ENCODE data around the gene BIN1. TPM values are rescaled to one million over a fixed set of nuclear protein-coding genes. Genes with fewer than 3 reads are reported as not detected.

BIN1 gene
- total RNA-seq, 1 experiment from 2014 or later, result 42.5 TPM

GRCh38 chr2:127102521-127103242 lies 4.3 kb downstream of the BIN1 start (continued):
- TF ChIP-seq MXD4 (CRISPR knock-in tag; IDR thresholded peaks at IDR 0.05; ENCODE audit: borderline replicate concordance), result no peak
- no peak for TF ChIP-seq RORB (CRISPR knock-in tag; IDR thresholded peaks at IDR 0.05)
- TF ChIP-seq PRRX2 (CRISPR knock-in tag; IDR thresholded peaks at IDR 0.05), result no peak

DNA sequence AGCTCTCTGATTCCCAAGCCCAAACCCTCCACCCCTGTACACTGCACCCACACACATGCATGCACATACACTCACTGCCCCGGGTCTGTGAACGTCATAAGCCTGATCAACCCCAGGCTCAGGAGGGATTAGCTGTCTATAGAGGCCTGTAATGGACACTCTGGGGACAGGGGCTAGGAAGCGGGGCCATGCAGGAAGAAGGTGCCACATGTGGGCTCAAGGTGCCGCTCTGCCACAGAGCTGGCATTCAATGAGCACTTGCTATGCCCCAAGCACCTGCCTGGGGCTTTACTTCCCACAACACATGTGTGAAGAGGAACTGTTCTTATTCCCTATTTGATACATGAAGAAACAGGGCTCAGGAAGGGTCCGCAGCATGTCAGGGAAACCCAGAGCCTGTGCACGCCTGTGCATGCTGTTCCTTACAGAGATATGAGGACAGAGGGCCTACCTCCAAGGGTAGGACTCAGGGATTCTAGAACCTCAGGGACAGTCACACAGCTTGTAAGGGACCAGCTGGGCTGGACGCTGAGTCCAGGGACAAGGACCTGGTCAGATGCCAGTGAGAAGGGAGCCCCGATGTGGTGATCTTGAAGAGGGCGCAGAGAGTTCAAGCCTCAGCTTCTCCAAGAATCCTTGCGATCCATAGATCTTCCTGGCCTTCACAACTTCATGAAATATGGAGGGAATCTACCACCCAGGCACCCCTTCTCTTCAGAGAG lies 5.0 kb downstream of the BIN1 start:
- Mint-ChIP-seq H3K4me1 (peaks cover 26% of the 10 kb centered on the region), H3K27ac (no peak overlapping the region), H3K27me3 (ENCODE audit: low read depth) (no peaks in the 10 kb centered on the region), H3K4me3 (no peak overlapping the region), H3K9me3 (no peaks in the 10 kb centered on the region), H3K36me3 (no peaks in the 10 kb centered on the region)
- ChIA-PET CTCF (interaction anchor here (1.4 kb wide), 1 partner anchor 56 kb away, joined by 3 read pairs; no protein-coding TSS in a partner anchor), POLR2A (no interaction called here)
- DNase-seq (ENCODE audit: low spot score), result no peak
- no peak for TF ChIP-seq CREB1 (CRISPR knock-in tag; IDR thresholded peaks at IDR 0.05)
- TF ChIP-seq, protein P1, sequence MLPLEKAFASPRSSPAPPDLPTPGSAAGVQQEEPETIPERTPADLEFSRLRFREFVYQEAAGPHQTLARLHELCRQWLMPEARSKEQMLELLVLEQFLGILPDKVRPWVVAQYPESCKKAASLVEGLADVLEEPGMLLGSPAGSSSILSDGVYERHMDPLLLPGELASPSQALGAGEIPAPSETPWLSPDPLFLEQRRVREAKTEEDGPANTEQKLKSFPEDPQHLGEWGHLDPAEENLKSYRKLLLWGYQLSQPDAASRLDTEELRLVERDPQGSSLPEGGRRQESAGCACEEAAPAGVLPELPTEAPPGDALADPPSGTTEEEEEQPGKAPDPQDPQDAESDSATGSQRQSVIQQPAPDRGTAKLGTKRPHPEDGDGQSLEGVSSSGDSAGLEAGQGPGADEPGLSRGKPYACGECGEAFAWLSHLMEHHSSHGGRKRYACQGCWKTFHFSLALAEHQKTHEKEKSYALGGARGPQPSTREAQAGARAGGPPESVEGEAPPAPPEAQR (CRISPR knock-in tag; IDR thresholded peaks at IDR 0.05), result no peak
- TF ChIP-seq ZNF138 (CRISPR knock-in tag; conservative IDR thresholded peaks at IDR 0.05), result no peak
- no peak for TF ChIP-seq NR1H2 (CRISPR knock-in tag; IDR thresholded peaks at IDR 0.05)
- ATAC-seq, result no peak

- Mint-ChIP-seq H3K4me3 (no peak overlapping the region), H3K36me3 (no peaks in the 10 kb centered on the region), H3K27ac (peak overlapping the region; percentile 59; the same call in 1 of the 2 replicates), H3K9me3 (no peaks in the 10 kb centered on the region), H3K4me1 (peaks cover 31% of the 10 kb centered on the region), H3K27me3 (ENCODE audit: low read depth) (no peaks in the 10 kb centered on the region)
- TF ChIP-seq NFYB (CRISPR knock-in tag; conservative IDR thresholded peaks at IDR 0.05; ENCODE audit: low read depth) (no peak), CREB1 (CRISPR knock-in tag; IDR thresholded peaks at IDR 0.05) (no peak), FOXP1 (CRISPR knock-in tag; IDR thresholded peaks at IDR 0.05; ENCODE audit: borderline replicate concordance) (no peak)
- TF ChIP-seq, protein P2, sequence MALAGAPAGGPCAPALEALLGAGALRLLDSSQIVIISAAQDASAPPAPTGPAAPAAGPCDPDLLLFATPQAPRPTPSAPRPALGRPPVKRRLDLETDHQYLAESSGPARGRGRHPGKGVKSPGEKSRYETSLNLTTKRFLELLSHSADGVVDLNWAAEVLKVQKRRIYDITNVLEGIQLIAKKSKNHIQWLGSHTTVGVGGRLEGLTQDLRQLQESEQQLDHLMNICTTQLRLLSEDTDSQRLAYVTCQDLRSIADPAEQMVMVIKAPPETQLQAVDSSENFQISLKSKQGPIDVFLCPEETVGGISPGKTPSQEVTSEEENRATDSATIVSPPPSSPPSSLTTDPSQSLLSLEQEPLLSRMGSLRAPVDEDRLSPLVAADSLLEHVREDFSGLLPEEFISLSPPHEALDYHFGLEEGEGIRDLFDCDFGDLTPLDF (CRISPR knock-in tag; IDR thresholded peaks at IDR 0.05), result no peak
- TF ChIP-seq, protein P3, sequence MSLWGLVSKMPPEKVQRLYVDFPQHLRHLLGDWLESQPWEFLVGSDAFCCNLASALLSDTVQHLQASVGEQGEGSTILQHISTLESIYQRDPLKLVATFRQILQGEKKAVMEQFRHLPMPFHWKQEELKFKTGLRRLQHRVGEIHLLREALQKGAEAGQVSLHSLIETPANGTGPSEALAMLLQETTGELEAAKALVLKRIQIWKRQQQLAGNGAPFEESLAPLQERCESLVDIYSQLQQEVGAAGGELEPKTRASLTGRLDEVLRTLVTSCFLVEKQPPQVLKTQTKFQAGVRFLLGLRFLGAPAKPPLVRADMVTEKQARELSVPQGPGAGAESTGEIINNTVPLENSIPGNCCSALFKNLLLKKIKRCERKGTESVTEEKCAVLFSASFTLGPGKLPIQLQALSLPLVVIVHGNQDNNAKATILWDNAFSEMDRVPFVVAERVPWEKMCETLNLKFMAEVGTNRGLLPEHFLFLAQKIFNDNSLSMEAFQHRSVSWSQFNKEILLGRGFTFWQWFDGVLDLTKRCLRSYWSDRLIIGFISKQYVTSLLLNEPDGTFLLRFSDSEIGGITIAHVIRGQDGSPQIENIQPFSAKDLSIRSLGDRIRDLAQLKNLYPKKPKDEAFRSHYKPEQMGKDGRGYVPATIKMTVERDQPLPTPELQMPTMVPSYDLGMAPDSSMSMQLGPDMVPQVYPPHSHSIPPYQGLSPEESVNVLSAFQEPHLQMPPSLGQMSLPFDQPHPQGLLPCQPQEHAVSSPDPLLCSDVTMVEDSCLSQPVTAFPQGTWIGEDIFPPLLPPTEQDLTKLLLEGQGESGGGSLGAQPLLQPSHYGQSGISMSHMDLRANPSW (CRISPR knock-in tag; conservative IDR thresholded peaks at IDR 0.05; ENCODE audit: low read depth), result no peak
- ATAC-seq (no peak), DNase-seq (ENCODE audit: low spot score) (no peak)
- ChIA-PET POLR2A (no interaction called here), CTCF (interaction anchor here (1.0 kb wide), 1 partner anchor 96 kb away, joined by 3 read pairs; no protein-coding TSS in a partner anchor)
Measured at GRCh38 chr2:127101048-127101611, 5.8 kb downstream of the BIN1 start.
